Type B pancreatic cell (in vitro differentiated cells): ENCODE measurements around the gene LSP1. TPM values are rescaled to one million over a fixed set of nuclear protein-coding genes. Genes with fewer than 3 reads are reported as not detected.

Experiments used
- DNase-seq: peaks from one replicate; pipeline ENCODE4 v3.0.0; 2021; ENCODE audit warnings: mixed read lengths; ENCODE audit not compliant: unreplicated experiment; ENCODE audit errors: extremely low spot score
- H3K27ac Mint-ChIP-seq: 2 replicates; pipeline ENCODE4 v1.8.0; 2021; ENCODE audit warnings: mild to moderate bottlenecking, mixed read lengths
- H3K27me3 Mint-ChIP-seq: 2 replicates; pipeline ENCODE4 v1.8.0; 2021; ENCODE audit warnings: mixed read lengths
- H3K36me3 Mint-ChIP-seq: 2 replicates; pipeline ENCODE4 v1.8.0; 2021; ENCODE audit warnings: mixed read lengths
- H3K4me1 Mint-ChIP-seq: one replicate; pipeline ENCODE4 v1.8.0; 2021; ENCODE audit warnings: mixed read lengths; ENCODE audit not compliant: unreplicated experiment
- H3K4me3 Mint-ChIP-seq: 2 replicates; pipeline ENCODE4 v1.8.0; 2021; ENCODE audit warnings: mild to moderate bottlenecking, mixed read lengths
- H3K9me3 Mint-ChIP-seq: 2 replicates; pipeline ENCODE4 v1.8.0; 2021; ENCODE audit warnings: mixed read lengths
- total RNA-seq: library from RNA; stranded (reverse); gene quantifications from 2 replicates; pipeline ENCODE4 v1.2.1, GENCODE V29; 2021; ENCODE audit warnings: low replicate concordance
- TF ChIP-seq, protein P1 (sequence below): fragments of 200-600 bp; sonication (generic); conservative IDR thresholded peaks from 2 replicates; pipeline ENCODE4 v1.5.0; 2021; ENCODE audit warnings: antibody characterized with exemption, mild to moderate bottlenecking

The LSP1 gene
- total RNA-seq, 1 donor from 2014 or later: 0.53 TPM

DNA sequence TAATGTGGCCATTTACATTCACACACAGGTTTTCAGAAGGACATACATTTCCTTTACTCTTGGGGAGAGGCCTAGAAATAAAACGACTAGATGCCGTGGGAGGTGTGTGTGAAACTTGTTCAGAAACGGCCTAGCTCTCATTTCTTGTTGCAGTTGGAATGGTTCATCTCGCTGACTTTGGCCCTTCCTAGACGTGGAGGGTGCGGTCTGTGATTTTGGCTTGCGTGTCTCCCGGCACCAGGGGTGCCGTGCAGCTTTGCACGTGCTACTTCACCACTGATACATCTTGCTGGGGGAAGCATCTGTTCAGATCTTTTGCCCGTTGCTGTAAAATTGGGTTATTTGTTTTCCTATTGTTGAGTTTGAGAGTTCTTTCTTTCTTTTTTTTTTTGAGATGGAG is 41.9 kb downstream of the LSP1 start:
- H3K27me3 Mint-ChIP-seq: no peaks in the 10 kb centered on the region
- no peaks in the 10 kb centered on the region for H3K36me3 Mint-ChIP-seq
- no peaks in the 10 kb centered on the region for H3K9me3 Mint-ChIP-seq
- no peak overlapping the region for H3K4me3 Mint-ChIP-seq
- H3K4me1 Mint-ChIP-seq: no peaks in the 10 kb centered on the region
- no peak for DNase-seq
- H3K27ac Mint-ChIP-seq: peak overlapping the region; percentile 4
- TF ChIP-seq, protein P1, sequence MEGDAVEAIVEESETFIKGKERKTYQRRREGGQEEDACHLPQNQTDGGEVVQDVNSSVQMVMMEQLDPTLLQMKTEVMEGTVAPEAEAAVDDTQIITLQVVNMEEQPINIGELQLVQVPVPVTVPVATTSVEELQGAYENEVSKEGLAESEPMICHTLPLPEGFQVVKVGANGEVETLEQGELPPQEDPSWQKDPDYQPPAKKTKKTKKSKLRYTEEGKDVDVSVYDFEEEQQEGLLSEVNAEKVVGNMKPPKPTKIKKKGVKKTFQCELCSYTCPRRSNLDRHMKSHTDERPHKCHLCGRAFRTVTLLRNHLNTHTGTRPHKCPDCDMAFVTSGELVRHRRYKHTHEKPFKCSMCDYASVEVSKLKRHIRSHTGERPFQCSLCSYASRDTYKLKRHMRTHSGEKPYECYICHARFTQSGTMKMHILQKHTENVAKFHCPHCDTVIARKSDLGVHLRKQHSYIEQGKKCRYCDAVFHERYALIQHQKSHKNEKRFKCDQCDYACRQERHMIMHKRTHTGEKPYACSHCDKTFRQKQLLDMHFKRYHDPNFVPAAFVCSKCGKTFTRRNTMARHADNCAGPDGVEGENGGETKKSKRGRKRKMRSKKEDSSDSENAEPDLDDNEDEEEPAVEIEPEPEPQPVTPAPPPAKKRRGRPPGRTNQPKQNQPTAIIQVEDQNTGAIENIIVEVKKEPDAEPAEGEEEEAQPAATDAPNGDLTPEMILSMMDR: no peak

- Mint-ChIP-seq H3K36me3 (no peaks in the 10 kb centered on the region), H3K4me3 (no peak overlapping the region), H3K4me1 (no peaks in the 10 kb centered on the region), H3K9me3 (no peaks in the 10 kb centered on the region), H3K27me3 (no peaks in the 10 kb centered on the region), H3K27ac (no peak overlapping the region)
- TF ChIP-seq, protein P1: no peak
- DNase-seq: no peak
These were observed 43.6 kb downstream of the LSP1 start for GRCh38 chr11:1896468-1896867.

- TF ChIP-seq, protein P1: no peak
- no peaks in the 10 kb centered on the region for H3K4me1 Mint-ChIP-seq
- H3K9me3 Mint-ChIP-seq: no peaks in the 10 kb centered on the region
- H3K27me3 Mint-ChIP-seq: no peaks in the 10 kb centered on the region
- H3K4me3 Mint-ChIP-seq: no peak overlapping the region
- H3K27ac Mint-ChIP-seq: no peak overlapping the region
- no peak for DNase-seq
- no peaks in the 10 kb centered on the region for H3K36me3 Mint-ChIP-seq
These were observed 44.0 kb downstream of the LSP1 start for GRCh38 chr11:1896923-1897322.

DNA sequence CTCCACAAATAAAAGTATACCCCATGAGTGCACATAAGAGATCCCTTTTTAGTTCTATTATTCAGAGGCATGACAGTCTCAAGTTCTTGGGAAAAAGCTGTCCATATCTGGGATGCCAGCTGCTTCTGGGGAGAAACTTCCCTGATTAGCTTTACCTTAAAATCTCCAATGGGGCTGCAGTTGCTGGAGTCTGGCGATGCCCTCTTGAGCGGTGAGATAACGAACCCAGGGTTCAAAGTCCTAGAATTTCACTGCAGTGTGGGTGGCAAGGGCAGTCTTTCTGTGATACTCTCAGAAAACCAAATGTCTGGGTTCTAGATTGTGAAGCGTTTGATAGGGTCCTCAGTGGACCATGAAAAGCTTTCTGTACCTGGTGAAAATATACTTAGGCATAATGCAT is 46.2 kb downstream of the LSP1 start:
- H3K36me3 Mint-ChIP-seq: no peaks in the 10 kb centered on the region
- no peaks in the 10 kb centered on the region for H3K4me1 Mint-ChIP-seq
- TF ChIP-seq, protein P1: no peak
- no peak for DNase-seq
- H3K9me3 Mint-ChIP-seq: no peaks in the 10 kb centered on the region
- H3K4me3 Mint-ChIP-seq: no peak overlapping the region
- H3K27me3 Mint-ChIP-seq: no peaks in the 10 kb centered on the region
- H3K27ac Mint-ChIP-seq: no peak overlapping the region

- Mint-ChIP-seq H3K4me1 (peaks cover 1% of the 10 kb centered on the region), H3K27me3 (no peaks in the 10 kb centered on the region), H3K27ac (no peak overlapping the region), H3K4me3 (no peak overlapping the region), H3K9me3 (no peaks in the 10 kb centered on the region), H3K36me3 (no peaks in the 10 kb centered on the region)
- TF ChIP-seq, protein P1: no peak
- no peak for DNase-seq
These were observed 46.8 kb downstream of the LSP1 start for GRCh38 chr11:1899686-1900085.

DNA sequence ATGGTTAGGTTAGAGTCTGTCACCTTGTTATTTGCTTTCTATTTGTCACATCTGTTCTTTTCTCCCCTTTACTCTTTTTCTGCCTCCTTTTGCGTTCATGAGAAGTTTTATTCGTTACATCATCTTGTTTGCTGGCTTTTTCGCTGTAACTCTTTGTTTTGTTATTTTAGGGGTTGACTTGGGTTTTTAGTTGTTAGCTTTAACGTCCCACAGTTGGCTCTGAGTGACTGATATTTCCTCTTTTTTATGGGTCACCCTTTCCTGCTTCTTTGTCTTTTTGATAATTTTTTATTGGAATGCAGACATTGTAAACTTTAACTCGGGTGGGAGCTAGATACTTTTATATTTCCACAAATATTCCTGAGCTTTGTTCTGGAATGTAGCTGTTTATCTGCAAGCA is 53.3 kb downstream of the LSP1 start:
- H3K9me3 Mint-ChIP-seq: no peaks in the 10 kb centered on the region
- H3K4me1 Mint-ChIP-seq: peaks cover 30% of the 10 kb centered on the region
- no peak overlapping the region for H3K4me3 Mint-ChIP-seq
- TF ChIP-seq, protein P1: no peak
- no peaks in the 10 kb centered on the region for H3K27me3 Mint-ChIP-seq
- H3K27ac Mint-ChIP-seq: no peak overlapping the region
- DNase-seq: no peak
- H3K36me3 Mint-ChIP-seq: no peaks in the 10 kb centered on the region
